ENCODE results near the gene ASMTL.

DNA sequence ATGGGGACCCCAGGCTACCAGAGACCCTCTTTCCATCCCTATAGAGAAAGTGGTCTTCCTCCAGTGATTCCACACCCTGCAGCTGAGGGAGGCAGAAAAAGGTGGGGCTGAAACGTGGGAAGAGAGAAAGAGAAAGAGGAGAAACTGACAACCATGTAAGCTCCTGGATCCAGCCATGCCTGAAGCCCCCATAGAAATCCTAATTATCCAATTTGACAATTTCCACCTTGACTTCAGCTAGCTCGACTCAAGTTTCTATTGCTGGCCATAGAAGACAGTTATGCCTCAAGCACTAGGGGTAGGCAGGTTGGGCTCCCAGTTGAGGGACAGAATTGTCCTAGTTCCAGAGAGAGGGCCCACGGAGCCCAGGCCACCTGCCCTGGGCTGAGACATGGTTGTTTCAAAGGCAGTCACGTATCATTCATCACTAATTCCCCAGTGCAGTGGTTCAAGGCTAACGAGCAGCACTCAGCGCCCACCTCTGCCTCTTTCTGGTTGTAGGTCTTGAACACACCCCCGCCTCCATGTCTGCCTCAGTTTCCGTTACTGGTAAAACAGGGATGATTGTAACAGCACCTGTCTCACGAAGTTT lies 39.8 kb upstream of the ASMTL start:
- TF ChIP-seq, protein P1, sequence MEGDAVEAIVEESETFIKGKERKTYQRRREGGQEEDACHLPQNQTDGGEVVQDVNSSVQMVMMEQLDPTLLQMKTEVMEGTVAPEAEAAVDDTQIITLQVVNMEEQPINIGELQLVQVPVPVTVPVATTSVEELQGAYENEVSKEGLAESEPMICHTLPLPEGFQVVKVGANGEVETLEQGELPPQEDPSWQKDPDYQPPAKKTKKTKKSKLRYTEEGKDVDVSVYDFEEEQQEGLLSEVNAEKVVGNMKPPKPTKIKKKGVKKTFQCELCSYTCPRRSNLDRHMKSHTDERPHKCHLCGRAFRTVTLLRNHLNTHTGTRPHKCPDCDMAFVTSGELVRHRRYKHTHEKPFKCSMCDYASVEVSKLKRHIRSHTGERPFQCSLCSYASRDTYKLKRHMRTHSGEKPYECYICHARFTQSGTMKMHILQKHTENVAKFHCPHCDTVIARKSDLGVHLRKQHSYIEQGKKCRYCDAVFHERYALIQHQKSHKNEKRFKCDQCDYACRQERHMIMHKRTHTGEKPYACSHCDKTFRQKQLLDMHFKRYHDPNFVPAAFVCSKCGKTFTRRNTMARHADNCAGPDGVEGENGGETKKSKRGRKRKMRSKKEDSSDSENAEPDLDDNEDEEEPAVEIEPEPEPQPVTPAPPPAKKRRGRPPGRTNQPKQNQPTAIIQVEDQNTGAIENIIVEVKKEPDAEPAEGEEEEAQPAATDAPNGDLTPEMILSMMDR (IDR thresholded peaks at IDR 0.05 in 8 of 11, conservative IDR thresholded peaks at IDR 0.05 in 3 of 11) = no peak
- TF ChIP-seq POLR2A (IDR thresholded peaks at IDR 0.05) (no peak), POLR2AphosphoS5 (IDR thresholded peaks at IDR 0.05) (no peak)
